ENCODE results near the gene AHNAK.

DNA sequence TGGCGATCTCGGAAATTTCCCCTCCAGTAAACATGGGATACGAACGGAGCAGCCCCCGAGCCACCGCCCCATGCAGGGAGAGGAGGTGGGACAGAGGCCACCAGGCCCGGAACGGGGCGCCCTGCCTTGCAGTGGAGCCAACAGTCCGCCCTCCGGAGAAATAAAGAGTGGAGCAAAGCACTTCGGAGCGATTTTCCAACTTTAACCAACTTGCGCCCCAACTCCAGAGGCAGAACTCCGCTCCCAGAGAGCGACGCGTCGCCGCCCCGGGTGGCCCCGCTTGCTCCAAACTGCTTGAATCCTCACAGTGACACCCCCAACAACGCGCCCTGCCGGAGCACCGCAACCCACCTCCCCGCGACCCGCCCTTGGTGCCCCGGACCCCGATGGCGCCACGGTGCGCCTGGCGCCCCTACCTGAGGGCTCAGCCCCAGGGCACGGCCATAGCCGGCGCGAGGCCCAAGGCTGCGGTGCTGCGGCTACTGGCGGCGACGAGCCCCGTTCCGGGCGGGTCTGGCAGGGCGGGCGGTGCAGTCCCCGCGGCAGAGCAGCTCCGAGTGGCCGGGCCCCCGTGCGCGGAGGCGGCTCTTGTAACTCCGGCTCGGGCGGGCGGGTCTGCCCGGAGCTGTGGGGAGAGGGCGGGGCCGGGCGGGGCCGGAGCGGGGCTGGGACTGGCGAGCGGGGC is at the start of gene AHNAK:
- TF ChIP-seq, protein P1, sequence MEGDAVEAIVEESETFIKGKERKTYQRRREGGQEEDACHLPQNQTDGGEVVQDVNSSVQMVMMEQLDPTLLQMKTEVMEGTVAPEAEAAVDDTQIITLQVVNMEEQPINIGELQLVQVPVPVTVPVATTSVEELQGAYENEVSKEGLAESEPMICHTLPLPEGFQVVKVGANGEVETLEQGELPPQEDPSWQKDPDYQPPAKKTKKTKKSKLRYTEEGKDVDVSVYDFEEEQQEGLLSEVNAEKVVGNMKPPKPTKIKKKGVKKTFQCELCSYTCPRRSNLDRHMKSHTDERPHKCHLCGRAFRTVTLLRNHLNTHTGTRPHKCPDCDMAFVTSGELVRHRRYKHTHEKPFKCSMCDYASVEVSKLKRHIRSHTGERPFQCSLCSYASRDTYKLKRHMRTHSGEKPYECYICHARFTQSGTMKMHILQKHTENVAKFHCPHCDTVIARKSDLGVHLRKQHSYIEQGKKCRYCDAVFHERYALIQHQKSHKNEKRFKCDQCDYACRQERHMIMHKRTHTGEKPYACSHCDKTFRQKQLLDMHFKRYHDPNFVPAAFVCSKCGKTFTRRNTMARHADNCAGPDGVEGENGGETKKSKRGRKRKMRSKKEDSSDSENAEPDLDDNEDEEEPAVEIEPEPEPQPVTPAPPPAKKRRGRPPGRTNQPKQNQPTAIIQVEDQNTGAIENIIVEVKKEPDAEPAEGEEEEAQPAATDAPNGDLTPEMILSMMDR (IDR thresholded peaks at IDR 0.05), result no peak
- no peak for TF ChIP-seq EZH2 (IDR thresholded peaks at IDR 0.05)
- TF ChIP-seq EZH2phosphoT487 (IDR thresholded peaks at IDR 0.05), result no peak
